GM12891 (cell line): Measurements from ENCODE around the gene AGAP2.

Experiments
- PAX5 ChIP-seq: IDR thresholded peaks from 2 replicates; pipeline ENCODE4 v1.6.1; 2011; ENCODE audit warnings: low read length, moderate library complexity, mild to moderate bottlenecking; ENCODE audit not compliant: insufficient read depth, severe bottlenecking
- POLR2A ChIP-seq: IDR thresholded peaks from 2 replicates; pipeline ENCODE4 v1.6.1; 2011; ENCODE audit warnings: low read depth, low read length, control low read depth
- POLR2AphosphoS5 ChIP-seq: IDR thresholded peaks from 2 replicates; pipeline ENCODE4 v1.6.1; 2011; ENCODE audit warnings: low read depth, low read length, control low read depth

- TF ChIP-seq POLR2A (no peak), POLR2AphosphoS5 (no peak), PAX5 (no peak)
Observed at GRCh38 chr12:57741413-57741789, 2.9 kb upstream of the AGAP2 start.
